SK-N-SH treated with all-trans-retinoic acid at 6 μM for 48 hours (cell line): ENCODE measurements around the gene IGSF8.

Experiments used
- ARNTL ChIP-seq: fragments of 450-650 bp; formaldehyde crosslinking; IDR thresholded peaks from 2 replicates; pipeline ENCODE4 v1.5.0; 2020; ENCODE audit warnings: low read depth, mild to moderate bottlenecking, moderate library complexity, borderline replicate concordance
- CSRNP3 ChIP-seq: fragments of 250-450 bp; sonication (Bioruptor Pico); IDR thresholded peaks from 2 replicates; pipeline ENCODE4 v1.5.1; 2021; ENCODE audit warnings: mild to moderate bottlenecking, moderate library complexity
- ISL1 ChIP-seq: fragments of 250-450 bp; sonication (Bioruptor Pico); IDR thresholded peaks from 2 replicates; pipeline ENCODE4 v2.1.2; 2022; ENCODE audit warnings: mild to moderate bottlenecking, moderate library complexity
- PATZ1 ChIP-seq: fragments of 250-450 bp; sonication (Bioruptor Pico); IDR thresholded peaks from 2 replicates; pipeline ENCODE4 v1.8.0; 2020; ENCODE audit warnings: mild to moderate bottlenecking, moderate library complexity, borderline replicate concordance
- RARB ChIP-seq: fragments of 250-450 bp; sonication (Bioruptor Pico); IDR thresholded peaks from 2 replicates; pipeline ENCODE4 v1.8.0; 2021; ENCODE audit warnings: mild to moderate bottlenecking, moderate library complexity
- TSHZ2 ChIP-seq: fragments of 250-450 bp; sonication (Bioruptor Pico); IDR thresholded peaks from 2 replicates; pipeline ENCODE4 v1.5.0; 2020; ENCODE audit warnings: mild to moderate bottlenecking, moderate library complexity
- ZFP30 ChIP-seq: fragments of 450-650 bp; formaldehyde crosslinking; IDR thresholded peaks from 2 replicates; pipeline ENCODE4 v1.5.0; 2022; ENCODE audit warnings: mild to moderate bottlenecking, moderate library complexity

- no peak for TF ChIP-seq ISL1 (CRISPR knock-in tag)
- no peak for TF ChIP-seq PATZ1 (CRISPR knock-in tag)
- no peak for TF ChIP-seq CSRNP3 (CRISPR knock-in tag)
- TF ChIP-seq TSHZ2: no peak
- no peak for TF ChIP-seq RARB (CRISPR knock-in tag)
- TF ChIP-seq ARNTL: no peak
- TF ChIP-seq ZFP30 (CRISPR knock-in tag): no peak
Observed at GRCh38 chr1:160045653-160046052, 52.8 kb downstream of the IGSF8 start.
